Measurements from ENCODE around the gene MAN2B2.

Gene MAN2B2

GRCh38 chr4:6546681-6547447 lies 28.1 kb upstream of the MAN2B2 start:
- DNase-seq = peak; percentile 7

GRCh38 chr4:6548201-6548881 lies 26.6 kb upstream of the MAN2B2 start:
- no peak for DNase-seq

- DNase-seq = no peak
Observed at GRCh38 chr4:6548882-6549230, 26.1 kb upstream of the MAN2B2 start.

GRCh38 chr4:6549445-6549844 lies 25.5 kb upstream of the MAN2B2 start:
- DNase-seq = no peak

GRCh38 chr4:6549890-6550620 lies 24.9 kb upstream of the MAN2B2 start:
- DNase-seq = no peak

- no peak for DNase-seq
Observed at GRCh38 chr4:6550821-6551220, 24.2 kb upstream of the MAN2B2 start.

GRCh38 chr4:6551660-6552059 lies 23.3 kb upstream of the MAN2B2 start:
- DNase-seq = no peak

- no peak for DNase-seq
Observed at GRCh38 chr4:6555519-6555918, 19.5 kb upstream of the MAN2B2 start.

- DNase-seq = no peak
Observed at GRCh38 chr4:6556263-6556662, 18.7 kb upstream of the MAN2B2 start.

- no peak for DNase-seq
Observed at GRCh38 chr4:6557185-6557584, 17.8 kb upstream of the MAN2B2 start.

GRCh38 chr4:6557856-6558255 lies 17.1 kb upstream of the MAN2B2 start:
- DNase-seq = no peak

- DNase-seq = no peak
Observed at GRCh38 chr4:6560416-6561172, 14.4 kb upstream of the MAN2B2 start.

GRCh38 chr4:6561173-6561516 lies 13.8 kb upstream of the MAN2B2 start:
- no peak for DNase-seq

GRCh38 chr4:6561706-6562371 lies 13.2 kb upstream of the MAN2B2 start:
- DNase-seq = no peak

- DNase-seq = no peak
Observed at GRCh38 chr4:6562931-6563901, 11.8 kb upstream of the MAN2B2 start.

GRCh38 chr4:6563935-6564645 lies 10.9 kb upstream of the MAN2B2 start:
- no peak for DNase-seq

- DNase-seq = no peak
Observed at GRCh38 chr4:6565691-6566390, 9.1 kb upstream of the MAN2B2 start.

- no peak for DNase-seq
Observed at GRCh38 chr4:6566391-6567190, 8.4 kb upstream of the MAN2B2 start.

- DNase-seq = no peak
Observed at GRCh38 chr4:6567218-6567617, 7.8 kb upstream of the MAN2B2 start.

All from NCI-H2227 treated with DMSO at 0.1 percent for 48 hours (cell line).